Coronary artery (tissue), 2 donors: ENCODE results near the gene CDH4.

Source experiments
- DNase-seq: peaks from one replicate; pipeline ENCODE4 v3.0.0-alpha.2; 2017; ENCODE audit warnings: low spot score
- H3K27ac ChIP-seq, 2 donors: fragments of 200-600 bp; sonication (generic); one replicate each; pipeline ENCODE4 v1.5.1; 2016 to 2019
- H3K4me3 ChIP-seq: fragments of 200-600 bp; sonication (generic); 2 replicates; pipeline ENCODE4 v1.5.1; 2016; ENCODE audit warnings: mild to moderate bottlenecking, moderate library complexity
- TF ChIP-seq, protein P1 (sequence below): fragments of 200-600 bp; sonication (generic); IDR thresholded peaks from one replicate; pipeline ENCODE4 v1.5.1; 2019; ENCODE audit warnings: antibody characterized with exemption

CDH4 gene

DNA sequence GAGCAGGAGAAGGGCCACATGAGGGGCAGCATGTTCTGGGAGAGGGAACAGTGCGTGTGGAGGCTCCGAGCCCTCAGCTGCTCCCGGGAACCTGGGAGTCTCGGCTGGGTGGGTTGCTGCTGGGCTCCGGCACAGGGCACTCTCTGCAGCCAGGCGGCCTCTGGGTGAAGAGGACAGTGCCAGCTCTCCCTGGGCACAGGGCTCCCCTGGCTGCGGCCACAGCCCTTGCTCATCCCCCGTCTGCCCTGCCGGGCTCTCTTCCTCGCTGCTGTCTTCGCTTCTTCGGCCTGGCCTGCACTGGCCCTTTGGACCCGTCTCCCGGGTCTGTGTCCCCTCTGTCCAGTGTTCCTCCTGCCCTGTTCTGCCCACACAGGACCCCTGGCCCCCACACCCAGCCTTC is 48.2 kb downstream of the CDH4 start:
- DNase-seq: no peak
- TF ChIP-seq, protein P1, sequence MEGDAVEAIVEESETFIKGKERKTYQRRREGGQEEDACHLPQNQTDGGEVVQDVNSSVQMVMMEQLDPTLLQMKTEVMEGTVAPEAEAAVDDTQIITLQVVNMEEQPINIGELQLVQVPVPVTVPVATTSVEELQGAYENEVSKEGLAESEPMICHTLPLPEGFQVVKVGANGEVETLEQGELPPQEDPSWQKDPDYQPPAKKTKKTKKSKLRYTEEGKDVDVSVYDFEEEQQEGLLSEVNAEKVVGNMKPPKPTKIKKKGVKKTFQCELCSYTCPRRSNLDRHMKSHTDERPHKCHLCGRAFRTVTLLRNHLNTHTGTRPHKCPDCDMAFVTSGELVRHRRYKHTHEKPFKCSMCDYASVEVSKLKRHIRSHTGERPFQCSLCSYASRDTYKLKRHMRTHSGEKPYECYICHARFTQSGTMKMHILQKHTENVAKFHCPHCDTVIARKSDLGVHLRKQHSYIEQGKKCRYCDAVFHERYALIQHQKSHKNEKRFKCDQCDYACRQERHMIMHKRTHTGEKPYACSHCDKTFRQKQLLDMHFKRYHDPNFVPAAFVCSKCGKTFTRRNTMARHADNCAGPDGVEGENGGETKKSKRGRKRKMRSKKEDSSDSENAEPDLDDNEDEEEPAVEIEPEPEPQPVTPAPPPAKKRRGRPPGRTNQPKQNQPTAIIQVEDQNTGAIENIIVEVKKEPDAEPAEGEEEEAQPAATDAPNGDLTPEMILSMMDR: no peak
- no peak overlapping the region for H3K27ac ChIP-seq
- no peak overlapping the region for H3K4me3 ChIP-seq

GRCh38 chr20:61300709-61301108 is 48.6 kb downstream of the CDH4 start:
- Histone ChIP-seq H3K4me3 (no peak overlapping the region), H3K27ac (no peak overlapping the region)
- DNase-seq: no peak
- TF ChIP-seq, protein P1: no peak

- Histone ChIP-seq H3K27ac (no peak overlapping the region), H3K4me3 (no peak overlapping the region)
- TF ChIP-seq, protein P1: no peak
- DNase-seq: no peak
These were observed 49.9 kb downstream of the CDH4 start for GRCh38 chr20:61301711-61302525.

GRCh38 chr20:61303217-61303616 is 51.2 kb downstream of the CDH4 start:
- TF ChIP-seq, protein P1: no peak
- no peak for DNase-seq
- no peak overlapping the region for H3K4me3 ChIP-seq
- no peak overlapping the region for H3K27ac ChIP-seq

GRCh38 chr20:61303675-61304074 is 51.6 kb downstream of the CDH4 start:
- TF ChIP-seq, protein P1: no peak
- DNase-seq: no peak
- no peak overlapping the region for H3K27ac ChIP-seq
- no peak overlapping the region for H3K4me3 ChIP-seq

- TF ChIP-seq, protein P1: no peak
These were observed 52.7 kb downstream of the CDH4 start for GRCh38 chr20:61304750-61305149.

DNA sequence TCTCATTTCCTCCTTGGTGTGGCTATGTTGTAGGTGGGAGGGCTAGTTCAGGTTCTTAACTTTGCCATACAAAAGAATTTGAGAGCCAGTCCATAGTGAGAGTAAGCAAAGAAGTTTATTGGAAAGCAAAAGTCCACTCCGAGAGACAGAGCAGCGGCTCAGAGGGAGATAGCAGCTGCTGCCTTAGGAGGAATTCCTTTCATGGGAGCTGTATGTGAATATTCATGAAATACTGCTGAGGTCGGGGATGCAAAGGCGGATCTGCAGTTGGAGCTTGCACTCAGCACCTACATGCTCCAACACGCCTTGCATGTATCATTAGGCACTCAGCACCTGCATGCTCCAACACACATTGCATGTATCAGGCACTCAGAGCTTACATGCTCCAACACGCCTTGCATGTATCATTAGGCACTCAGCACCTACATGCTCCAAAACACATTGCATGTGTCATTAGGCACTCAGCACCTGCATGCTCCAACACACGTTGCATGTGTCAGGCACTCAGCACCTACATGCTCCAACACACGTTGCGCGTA is 54.9 kb downstream of the CDH4 start:
- DNase-seq: no peak
- Histone ChIP-seq H3K4me3 (no peak overlapping the region), H3K27ac (no peak overlapping the region)
- TF ChIP-seq, protein P1: no peak

More at GRCh38 chr20:61304750-61305149, 52.7 kb downstream of the CDH4 start:
- Histone ChIP-seq H3K4me3 (no peak overlapping the region), H3K27ac (no peak overlapping the region)
- no peak for DNase-seq
